SIG-M5 treated with dmso at 0.1 percent for 504 hours (cell line): Measurements from ENCODE around the gene AP2A1.
"Not testable (repeated sequence)": the region's sequence is repeated elsewhere in the genome, so short reads cannot be mapped to it uniquely, and the experiment has no call there.

ENCODE experiments used
- DNase-seq: peaks from one replicate; lab custom pipeline; 2025; ENCODE audit not compliant: unreplicated experiment; lab: John Stamatoyannopoulos, UW

The AP2A1 gene

DNA sequence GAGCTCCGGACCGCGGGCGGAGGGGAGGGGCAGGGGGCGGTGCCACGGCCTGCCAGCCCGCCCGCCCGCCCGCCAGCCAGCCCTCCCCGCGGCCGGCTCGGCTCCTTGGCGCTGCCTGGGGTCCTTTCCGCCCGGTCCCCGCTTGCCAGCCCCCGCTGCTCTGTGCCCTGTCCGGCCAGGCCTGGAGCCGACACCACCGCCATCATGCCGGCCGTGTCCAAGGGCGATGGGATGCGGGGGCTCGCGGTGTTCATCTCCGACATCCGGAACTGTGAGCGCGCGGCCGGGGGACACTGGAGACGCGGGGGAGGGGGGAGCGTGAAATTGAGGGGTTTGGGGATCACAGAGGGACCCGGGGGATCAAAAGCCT, at the start of gene AP2A1:
Gene AP2A1, plus strand, starts transcription at position 72 of the 370 bp plus-strand sequence. Its CDS starts 133 bp downstream, at position 205.
- DNase-seq, result no peak

DNA sequence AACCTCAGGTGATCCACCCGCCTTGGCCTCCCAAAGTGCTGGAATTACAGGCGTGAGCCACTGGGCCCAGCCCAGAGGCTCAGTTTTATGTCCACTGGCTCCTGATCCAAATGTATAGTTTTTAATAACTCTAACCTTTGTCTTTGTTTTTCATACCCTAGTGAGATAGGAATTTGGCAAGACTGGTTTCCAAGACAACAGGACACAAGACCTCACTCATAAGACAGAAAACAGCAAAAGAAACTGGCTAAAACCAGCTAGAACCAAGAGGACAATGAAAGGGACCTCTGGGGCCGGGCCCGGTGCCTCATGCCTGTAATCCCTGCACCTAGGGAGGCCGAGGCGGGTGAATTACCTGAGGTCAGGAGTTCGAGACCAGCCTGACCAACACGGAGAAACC, 48.3 kb upstream of the AP2A1 start:
- no peak for DNase-seq

DNA sequence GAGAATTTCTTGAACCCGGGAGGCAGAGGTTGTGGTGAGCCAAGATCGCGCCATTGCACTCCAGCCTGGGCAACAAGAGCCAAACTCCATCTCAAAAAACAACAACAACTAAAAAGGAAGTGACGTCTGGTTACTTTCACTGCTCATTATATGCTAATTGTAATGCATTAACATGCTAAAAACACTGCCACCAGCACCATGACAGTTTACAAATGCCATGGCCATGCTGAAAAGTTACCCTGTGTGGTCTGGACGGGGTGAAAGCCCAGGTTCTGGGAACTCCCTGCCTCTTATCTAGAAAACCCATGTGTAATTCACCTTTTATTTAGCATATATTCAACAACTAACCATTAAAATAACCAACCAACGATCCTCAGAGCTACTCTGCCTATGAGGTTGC, 47.8 kb upstream of the AP2A1 start:
- DNase-seq, result no peak

DNA sequence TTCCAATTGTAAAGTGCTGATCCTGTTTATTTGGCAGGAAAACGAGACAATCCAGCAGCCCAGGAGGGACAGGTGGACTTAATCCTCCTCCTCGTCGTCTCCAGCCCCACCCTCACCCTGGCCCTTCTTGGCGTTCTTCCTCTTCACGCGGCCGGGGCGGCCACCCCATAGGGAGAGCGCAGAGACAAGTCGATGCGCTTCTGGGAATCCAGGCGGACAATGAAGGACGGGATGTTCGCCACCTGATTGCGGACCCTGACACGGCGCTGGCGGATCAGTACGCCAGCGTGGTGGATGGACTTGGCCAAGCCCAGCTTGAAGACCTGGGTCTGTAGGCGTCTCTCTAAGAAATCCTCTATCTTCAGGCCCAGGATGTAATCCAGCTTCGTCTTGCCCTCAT, 47.4 kb upstream of the AP2A1 start:
- not testable (repeated sequence) for DNase-seq

DNA sequence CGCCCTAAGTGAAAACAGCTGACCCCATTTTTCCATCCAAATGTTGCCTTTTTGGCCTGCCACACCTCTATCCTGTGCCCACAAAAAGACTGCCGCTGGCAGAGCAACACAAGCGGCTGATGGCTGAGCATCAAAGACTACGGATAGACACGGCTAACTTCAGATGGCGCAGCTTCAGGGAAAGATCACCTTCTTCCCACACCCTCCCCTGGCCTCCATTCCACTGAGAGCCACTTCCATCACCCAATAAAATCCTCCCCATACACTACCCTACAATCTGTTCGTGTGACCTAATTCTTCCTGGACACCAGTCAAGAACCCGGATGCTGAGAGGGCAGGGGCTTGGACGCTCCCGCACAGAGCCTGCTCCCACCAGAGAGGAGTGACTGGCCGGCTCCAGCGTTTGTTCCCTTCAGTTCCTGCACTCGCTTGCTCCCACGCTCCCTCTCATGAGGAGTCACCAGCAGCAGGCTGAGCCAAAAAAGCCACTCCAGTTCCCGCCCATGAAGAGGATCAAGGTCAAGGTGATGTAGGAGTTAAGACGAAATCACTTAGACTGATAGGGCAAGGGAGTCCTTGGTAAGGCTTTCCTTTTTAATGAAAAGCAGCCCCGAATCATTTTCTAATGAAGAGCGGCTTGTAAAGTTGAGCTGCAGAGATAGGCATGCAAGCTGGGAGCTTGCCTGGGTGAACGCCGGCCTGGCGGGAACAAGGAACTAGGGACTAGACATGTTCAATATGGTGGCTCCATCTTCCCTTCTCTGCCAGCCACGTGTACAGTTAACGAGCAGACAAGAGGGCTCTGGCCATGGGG, 39.4 kb upstream of the AP2A1 start:
- no peak for DNase-seq

DNA sequence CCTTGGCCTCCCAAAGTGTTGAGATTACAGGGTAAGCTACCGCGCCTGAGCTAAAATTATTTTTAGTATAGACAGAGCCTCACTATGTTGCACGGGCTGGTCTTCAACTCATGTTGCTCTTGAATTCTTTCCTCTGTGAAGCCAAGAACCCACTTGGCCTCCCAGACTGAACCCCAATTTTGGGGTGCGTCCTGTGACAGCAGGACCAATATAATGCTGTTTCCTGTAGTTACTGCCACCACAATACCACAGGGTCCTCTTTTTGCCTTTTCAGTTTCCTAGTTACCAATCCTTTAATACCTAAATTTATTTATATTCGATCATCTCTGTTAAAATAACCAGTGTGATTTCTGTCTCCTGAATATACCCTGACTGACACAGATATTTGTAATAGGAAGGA, 36.6 kb upstream of the AP2A1 start:
- DNase-seq, result no peak

DNA sequence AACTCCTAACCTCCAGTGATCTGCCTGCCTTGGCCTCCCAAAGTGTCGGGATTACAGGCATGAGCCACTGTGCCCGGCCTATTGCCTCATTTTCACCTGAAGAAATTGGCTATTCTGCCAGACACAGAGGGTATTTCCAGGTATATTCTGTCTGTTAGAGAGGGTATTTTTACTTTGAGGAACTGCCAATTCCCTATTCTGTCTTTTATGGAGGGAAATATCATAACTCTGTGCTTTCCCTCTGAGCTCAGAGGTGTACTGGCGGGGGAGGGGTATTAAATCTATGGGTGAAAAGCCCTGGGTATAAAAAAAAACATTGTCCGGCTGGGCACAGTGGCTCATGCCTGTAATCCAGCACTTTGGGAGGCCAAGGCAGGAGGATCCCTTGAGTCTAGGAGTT, 28.5 kb upstream of the AP2A1 start:
- no peak for DNase-seq

DNA sequence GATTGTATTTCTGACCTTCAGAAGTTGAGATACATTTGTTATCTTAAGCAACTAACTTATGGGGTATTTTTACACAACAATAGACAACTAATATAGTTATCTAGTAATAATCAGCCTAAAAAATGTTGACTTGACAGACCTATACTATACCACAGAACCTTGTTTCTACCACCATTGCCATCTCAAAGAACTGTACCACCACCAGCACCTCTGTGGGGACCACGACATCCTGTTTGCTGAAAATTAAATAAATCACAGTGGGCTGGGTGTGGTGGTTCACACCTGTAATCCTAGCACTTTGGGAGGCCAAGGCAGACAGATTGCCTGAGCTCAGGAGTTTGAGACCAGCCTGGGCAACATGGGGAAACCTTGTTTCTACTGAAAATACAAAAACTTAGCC, 27.7 kb upstream of the AP2A1 start:
- DNase-seq, result no peak

DNA sequence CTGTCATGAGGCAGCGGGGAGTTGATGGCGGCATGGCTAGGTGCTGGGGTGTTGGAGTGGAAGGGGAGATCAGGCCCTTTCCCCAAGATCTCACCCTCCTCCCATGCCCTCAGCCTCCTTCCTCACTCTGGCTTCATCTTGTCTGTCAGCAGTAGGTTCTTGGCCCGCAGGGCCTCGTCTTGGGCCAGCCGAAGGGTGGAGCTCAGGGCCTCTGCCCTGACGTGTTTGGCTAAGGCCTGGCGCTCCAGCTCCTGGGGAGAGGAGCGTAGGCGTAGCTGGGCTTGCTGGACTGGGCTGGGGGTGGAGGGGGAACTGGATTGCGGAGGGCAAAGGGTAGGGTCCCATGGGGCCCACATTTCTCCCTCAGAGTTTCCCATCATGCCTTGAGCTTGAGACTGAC, 26.9 kb upstream of the AP2A1 start:
- no peak for DNase-seq

DNA sequence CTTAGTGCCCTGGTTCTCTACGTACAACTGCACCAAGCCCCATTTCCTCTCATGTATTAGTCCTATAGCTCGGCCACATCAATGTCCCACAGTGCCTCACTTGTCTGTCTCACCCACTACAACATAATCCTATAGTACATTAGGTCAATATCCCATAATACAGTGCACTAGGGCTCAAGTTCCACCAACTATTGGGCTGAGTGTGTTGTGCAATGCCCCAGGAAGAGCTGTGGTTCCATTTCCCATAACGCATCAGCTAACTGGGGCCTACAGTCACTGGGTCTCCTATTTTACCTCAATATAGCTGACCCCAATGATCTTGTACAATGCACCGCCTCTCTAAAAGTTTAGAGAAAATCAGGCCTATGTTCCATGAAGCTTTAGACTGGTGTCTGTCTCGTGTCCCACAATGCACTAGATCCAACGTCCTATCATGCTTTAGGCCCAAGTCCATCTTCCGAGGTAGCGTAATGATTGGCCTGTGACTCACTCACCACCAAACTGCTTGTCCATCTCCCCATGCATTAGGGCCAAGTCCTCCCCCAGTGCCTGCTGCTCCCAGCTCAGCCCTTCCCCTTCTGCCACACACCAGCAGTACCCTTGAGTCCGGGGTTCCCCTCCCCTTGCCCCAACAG, 25.5 kb upstream of the AP2A1 start:
- peak; percentile 27 for DNase-seq

DNA sequence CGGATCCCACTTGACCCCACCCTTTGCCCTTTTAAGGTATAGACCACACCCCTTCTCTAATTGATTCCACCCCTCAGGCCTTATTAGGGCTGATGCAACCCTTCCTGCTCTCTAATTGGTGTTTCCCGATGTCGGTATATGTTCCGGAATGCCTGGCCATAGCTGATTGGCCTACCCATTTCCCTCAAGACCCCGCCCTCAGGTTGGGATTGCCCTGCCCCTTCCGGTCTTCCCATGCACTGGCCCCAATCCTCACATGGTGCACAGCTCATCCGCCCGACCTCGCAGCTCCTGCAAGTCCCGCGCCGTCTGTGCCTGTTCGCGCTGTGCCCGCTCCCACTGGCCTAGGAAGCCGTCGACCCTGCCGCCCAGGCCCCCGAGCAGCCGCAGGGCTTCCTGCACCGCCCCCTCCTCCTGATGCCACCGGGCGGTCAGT, 21.8 kb upstream of the AP2A1 start:
- no peak for DNase-seq

DNA sequence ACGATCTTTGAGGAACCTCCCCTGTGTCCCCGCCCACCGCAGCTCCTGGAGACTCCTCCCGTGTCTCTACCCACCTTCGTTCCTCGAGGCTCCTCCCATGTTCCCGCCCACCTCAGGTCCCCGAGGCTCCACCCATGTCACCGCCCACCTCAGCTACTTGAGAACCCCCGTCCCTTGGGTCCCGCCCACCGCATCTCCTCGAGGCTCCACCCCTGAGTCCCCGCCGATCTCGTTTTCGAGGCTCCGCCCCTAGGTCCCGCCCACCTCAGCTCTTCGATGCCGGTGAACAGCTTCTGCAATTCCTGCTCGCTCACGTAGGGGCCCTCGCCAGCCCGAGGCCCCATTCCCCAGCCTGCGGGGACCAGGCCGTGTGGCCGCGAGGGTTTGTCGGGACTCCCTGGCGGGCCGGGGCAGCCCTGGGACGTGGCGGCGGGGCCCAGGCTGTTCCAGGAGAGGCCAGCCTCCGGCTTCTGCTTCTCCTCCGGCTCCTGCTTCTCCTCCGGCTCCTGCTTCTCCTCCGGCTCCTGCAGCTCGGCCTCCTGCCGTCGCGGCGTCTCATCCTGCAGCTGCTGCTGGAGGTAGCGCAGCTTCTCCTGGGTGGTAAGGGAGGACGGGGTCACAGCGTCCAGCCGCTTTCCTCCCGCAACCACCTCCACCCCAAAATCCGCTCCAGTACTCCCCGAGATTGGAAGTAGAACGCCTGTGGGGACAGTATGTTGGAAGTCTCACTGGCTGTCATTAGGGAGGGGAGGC, 20.4 kb upstream of the AP2A1 start:
- no peak for DNase-seq

DNA sequence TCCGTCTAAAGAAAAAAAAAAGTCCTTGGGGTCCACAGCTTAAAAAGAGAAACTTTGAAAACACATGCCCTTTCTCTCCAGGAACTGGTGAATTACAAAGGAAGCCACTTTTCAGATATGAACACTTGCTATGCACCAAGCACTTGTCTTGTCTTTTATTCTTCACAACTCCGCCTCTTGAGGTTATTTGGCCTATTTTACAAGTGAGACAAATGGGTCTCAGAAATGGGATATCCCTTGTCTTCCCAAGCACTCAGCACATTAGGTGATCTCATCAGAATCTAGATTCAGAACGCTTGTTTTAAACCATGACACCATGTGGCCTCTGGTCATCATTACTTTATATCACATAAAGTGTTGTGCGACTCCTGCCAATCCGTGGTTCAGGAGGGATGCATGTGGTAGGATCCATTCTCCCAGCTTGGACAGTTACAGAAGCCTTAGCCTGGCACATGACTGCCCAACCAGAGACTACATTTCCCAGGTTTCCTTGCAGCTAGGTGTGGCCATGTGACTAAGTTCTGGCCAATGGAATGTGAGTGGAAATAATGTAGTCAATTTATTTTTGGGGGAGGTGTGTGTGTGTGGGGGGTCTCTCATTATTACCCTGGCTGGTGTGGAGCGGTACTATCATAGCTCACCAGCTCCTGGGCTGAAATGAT, 17.6 kb upstream of the AP2A1 start:
- no peak for DNase-seq

DNA sequence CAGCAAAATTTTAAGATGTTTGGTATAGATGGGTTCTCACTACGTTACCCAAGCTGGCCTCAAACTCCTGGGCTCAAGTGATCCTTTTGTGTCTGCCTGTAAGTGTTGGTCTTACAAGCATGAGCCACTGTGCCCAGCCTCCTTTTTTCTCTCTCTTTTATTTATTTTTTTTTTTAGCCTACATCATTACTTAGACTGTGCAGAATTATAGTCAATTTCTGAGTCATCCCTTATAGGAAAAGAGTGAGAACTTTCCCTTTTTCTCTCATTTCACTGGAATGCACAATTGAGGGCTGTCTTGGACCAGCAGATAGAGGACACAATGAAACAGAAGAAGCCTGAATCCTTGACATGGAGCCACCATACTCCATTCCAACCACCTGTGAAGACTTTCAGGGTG, 17.0 kb upstream of the AP2A1 start:
- no peak for DNase-seq

DNA sequence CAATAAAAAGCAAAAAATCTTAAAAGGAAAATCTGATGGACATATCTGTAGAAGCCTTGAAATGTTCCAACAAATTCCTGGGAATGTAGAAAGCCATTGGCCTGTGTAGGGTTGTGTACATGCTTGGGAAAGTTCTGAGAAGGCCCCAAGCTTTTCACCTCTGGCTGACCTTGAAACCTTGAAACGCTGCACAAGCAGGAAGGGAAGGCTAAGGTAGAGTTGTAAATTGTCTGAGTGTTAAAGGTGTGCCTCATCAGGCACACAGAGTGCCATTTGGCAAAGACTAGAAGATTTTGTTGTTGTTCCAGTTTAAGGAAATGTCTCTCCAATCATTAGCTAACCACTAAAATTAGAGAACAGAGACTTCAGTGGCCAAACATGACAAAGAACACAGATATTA, 14.1 kb upstream of the AP2A1 start:
- no peak for DNase-seq

DNA sequence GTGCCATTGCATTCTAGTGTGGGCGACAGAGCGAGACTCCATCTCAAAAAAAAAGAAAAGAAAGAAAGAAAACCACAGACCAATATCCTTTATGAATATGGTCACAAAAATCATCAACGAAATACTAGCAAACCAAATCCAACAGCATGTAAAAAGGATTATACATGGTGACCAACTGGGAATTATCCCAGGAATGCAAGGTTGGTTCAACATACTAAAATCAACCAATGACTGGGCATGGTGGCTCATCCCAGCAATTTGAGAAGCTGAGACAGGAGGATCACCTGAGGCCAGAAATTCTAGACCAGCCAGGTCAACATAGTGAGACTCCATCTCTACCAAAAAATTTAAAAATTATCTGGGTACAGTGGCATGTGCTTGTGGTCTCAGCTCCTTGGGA, 10.8 kb upstream of the AP2A1 start:
- no peak for DNase-seq

DNA sequence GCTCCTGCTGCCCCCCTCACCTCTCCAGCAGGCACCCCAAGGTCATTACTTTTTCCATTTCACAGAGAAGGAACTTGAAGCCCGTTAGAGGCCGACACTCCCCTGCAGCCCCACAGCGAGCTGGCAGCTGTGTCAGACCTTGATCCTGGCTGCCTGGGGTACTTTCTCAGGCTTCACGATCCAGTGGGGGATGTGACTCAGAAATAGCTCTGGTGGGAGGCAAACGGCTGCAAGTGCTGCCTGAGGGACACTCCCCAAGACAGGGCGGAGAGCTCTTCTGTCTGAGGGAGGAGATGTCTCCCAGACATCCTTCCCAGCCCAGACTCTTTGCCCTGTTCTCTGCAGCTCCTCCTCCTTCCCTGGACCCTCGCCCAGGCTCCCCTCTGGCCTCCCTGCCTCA, 8.5 kb upstream of the AP2A1 start:
- no peak for DNase-seq

DNA sequence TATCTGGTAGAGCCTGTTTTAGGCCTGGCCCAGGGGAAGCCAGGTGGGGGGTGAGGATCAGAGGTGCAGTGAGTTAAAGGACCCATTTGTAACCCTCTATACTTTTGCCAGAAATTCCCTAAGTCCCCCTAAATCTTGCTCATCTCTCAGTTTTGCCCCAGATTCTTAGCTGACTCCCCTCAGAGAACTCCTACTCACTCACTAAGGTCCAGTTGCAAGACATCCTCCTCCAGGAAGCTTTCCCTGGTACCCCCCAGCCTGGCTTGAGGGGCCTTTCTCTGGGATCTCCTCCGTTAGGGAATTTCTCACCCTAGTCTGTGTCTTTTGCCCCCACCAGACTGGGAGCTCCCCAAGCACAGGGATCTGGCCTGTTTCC, 5.6 kb upstream of the AP2A1 start:
- no peak for DNase-seq

DNA sequence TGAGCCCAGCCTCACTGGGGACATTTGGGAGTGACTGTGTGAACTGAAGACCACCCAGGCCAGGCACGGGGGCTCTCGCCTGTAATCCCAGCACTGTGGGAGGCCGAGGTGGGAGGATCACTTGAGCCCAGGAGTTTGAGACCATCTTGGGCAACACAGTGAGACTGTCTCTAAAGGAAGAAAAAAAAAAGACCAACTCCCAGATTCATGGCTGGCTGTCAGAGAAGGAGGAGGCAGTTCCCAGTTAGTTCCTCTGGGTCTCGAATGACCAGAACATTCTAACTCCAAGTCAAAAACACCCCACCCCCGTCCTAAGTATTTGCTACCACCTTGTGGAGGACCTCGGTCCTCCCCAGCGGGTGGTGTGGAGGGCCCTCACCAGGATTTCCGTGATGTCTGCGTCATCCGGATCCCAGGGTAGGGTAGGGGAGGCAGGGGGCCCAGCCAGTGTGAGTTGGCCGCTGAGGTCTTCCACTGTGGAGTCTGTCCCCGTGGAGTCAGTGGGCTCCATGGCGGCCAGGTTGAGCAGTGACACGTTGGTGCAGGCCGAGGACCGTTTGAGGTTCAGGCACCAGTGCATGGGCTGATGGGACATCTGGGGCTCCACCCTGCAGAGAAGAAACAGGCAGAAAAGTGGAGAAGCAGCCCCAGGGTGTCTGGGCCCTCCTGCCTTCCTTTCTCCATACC, 5.0 kb upstream of the AP2A1 start:
- no peak for DNase-seq

DNA sequence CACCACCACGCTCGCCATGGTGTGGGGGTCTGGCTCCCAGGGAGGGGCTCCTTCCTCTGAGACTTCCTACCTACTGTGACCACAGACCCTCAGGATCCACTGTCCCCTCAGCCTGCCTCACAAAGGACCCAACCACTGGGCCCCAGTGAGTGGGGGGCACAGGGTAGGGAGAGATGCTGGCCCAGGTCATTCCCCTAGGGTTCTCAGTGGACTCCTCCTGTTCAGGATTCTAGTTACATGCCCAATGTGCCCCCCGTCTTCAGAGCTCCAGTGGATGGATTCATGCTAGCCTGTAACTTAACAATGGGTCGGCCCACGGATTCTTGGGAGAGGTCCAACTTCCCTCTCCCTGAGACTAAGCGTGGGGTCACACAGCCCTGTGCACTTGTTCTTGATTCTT, 3.6 kb upstream of the AP2A1 start, which contains the start of gene TSKS:
Gene TSKS, minus strand, starts transcription at position 77 of the 400 bp plus-strand sequence. Its CDS starts 59 bp downstream, at position 18.
- DNase-seq, result no peak

DNA sequence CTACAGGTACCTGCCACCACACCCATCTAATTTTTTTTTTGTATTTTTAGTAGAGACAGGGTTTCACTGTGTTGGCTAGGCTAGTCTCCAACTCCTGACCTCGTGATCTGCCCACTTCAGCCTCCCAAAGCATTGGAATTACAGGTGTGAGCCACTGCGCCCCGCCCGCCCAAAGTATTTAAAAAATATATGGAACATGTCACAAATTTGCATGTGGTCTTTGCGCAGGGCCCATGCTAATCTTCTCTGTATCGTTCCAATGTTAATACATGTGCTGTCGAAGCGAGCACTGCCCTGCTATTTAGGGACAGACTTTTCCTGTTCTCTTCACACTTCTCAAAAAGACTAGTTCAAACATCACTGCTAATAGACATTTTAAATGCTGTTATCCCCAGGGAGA, 2.5 kb upstream of the AP2A1 start:
- no peak for DNase-seq
